HG03457 (cell line): ENCODE measurements around the gene LPCAT4.
A peak's percentile ranks its signal among the peaks of the same experiment; 100 is the strongest.

Experiments used
- ATAC-seq: cut with Tn5 transposase; IDR thresholded peaks from one replicate; pipeline ENCODE4 v1.9.1; 2021; ENCODE audit warnings: moderate number of reproducible peaks; ENCODE audit not compliant: unreplicated experiment

The LPCAT4 gene

DNA sequence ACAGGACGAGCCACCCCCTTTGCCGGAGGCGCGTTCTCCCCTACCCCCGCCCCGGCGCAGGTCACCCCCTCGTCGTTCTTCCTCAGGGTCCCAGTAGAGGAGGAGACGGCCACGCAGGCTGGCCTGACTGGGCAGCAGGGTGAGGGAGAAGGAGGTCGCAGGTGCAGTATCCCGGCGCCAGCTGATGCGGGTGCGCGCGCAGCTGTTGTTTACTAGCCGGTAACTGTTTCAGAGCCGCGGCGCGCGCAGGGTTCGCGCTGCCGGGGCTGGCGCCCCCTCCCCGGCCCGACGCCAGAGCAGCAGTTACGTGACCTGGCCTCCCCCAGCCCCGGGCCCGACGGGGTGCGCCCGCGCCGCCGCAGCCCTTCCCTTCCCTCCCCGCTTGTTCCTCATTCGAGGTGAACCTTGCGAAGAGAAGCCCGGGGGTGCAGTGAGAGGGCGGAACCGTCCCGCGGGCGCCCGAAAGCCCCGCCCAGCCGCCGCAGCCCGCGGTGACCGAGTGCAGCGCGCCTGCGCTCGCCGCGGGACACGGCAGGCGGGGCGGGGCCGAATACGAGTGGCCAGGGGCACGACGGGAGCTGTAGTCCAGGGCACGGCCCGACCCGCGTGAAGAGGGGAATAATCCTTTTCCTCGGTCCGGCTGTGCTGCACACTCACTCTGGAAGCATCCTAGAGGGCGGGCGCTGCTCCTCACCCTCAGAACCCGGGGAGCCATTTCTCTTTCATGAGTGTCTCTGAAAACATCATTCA, 29.3 kb downstream of the LPCAT4 start, which contains the start of gene SLC12A6:
TSS of gene SLC12A6 (minus strand) at position 225 of the 750 bp plus-strand sequence. CDS start 1,101 bp downstream, outside the sequence.
- peak; percentile 64 for ATAC-seq

DNA sequence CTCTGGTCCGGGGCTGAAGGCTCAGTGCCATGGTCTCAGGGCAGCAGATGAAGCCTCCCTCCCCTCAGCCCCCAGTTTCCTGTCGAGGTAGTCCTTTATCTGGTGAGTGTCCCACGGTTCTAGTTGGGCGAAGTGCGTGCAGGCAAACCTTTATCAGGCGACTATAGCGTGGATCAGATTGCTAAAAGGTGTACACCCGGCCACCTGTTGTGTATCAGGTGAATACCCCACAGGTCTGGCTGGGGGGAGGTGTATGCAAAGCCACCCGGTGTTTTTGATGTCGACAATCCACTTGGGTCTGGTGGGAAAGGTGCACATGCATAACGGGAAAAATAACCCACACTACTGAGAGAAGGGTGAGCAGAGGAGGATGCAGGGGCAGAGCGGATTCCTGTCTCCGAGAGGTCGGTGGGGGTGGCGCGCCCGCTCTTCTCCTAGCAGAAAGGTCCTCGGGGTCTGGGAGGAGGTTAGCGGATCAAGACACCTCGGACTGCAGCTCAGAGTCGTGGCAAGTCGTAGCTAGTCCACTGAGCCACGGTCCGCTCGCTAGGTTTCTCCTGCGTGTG, 29.9 kb downstream of the LPCAT4 start:
- ATAC-seq: peak; percentile 6

DNA sequence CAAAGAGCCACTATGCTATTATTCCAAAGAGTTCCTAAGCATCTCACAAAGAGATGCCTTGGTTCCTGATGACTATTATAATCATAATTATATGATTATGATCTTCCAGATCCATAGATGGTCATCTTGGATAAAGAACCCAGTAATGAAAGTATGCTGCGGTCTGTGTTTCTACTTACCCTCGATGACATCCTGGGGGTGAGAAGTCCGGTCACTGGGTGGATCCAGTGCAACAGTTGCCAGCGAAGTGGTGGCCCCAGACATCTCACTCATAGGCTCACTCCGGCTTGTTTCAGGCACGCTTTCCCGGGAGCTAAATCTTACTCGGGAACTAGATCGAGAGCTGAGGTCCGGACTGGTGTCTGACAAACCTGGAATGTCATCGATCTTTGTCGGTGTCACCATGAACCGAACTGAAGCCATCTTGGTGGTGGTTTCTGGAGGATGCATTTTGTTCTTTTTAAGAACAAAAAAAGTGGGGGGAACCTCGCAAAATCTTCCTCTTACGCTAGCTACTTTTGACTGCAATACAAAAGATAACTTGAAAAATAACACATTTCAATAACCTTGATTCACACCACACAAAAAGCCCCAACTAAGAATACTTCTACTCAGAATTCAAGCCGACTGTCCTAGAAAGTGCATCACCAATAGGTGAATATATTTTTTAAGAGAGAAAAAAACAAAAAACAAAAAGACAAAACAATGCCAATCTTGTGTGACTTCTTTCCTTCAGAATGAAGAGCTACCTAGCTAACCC, 30.6 kb downstream of the LPCAT4 start:
- ATAC-seq: no peak

DNA sequence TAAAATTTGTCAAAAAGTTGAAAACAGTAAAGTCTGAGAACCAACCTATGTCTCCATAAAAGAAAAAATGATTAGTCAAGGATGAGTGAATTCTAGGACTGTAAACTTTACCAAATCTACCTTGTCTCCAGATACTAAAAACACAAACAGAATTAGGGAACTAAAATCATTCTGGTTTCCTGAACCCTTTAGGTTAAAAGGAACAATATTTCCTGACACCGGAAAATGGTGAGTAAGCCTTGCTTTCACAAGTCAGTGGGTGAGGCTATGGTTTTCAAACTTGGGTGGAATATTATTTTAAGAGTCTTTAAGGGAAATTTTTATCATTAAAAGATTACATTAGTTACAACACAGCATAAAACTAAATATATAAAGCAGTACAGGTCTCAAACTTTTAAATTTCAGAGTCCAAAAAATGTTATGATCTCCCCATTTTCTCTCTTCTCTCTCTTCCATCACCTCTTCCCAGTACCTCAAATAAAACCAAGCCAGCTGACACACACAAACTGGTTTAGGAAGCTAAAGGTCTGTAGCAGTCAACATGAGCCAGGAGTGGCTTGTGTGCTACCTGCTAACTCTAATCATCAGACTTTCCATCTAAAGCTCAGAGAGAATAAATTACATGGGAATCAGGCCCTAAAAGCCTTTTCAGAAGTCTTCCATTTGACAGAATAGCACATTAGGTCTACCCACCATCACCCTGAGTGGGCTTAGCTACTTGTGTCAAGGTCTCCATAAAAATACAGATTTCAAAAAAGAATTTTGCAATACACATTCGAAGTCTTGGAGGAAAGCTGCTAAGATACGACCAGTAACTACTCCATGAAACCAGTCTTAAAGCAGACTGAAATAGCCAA, 31.6 kb downstream of the LPCAT4 start:
- no peak for ATAC-seq

DNA sequence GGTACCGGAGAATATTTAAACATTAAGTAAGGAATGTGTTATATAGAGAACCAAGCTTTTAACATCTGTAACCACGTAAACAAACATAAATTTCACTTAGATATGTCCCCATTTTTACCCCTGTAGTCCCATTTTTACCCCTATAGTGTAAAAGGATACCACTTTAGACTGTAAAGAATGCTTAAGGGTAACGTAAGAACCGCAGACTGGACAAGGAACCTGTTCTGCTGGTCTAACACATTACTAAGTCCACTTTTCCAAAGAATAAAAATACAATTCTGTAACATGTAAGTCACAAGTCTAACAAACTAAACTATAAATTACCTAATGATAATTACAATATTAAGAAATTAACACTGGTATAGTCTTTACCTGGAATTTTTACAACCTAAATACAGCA, 32.3 kb downstream of the LPCAT4 start:
- ATAC-seq: no peak

DNA sequence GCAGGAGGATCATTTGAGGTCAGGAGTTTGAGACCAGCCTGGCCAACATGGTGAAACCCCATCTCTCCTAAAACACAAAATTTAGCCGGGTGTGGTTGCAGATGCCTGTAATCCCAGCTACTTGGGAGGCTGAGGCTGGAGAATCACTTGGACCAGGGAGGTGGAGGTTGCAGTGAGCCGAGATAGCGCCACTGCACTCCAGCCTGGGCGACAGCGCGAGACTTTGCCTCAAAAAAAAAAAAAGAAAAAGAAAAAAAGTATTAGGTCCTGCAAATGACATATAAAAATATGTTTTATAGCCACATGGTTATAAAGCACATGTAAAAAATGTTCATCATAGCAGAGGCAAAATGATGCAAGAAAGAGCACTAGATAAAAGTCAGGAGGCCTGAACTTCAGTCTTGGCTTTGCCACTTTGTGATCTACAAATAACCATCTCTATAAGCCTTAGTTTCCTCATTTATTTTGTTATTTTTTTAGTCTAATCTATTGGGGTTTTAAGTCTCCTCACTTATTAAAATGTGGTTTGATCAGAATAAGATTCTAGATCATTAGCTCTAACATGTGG, 34.4 kb downstream of the LPCAT4 start:
- ATAC-seq: no peak

DNA sequence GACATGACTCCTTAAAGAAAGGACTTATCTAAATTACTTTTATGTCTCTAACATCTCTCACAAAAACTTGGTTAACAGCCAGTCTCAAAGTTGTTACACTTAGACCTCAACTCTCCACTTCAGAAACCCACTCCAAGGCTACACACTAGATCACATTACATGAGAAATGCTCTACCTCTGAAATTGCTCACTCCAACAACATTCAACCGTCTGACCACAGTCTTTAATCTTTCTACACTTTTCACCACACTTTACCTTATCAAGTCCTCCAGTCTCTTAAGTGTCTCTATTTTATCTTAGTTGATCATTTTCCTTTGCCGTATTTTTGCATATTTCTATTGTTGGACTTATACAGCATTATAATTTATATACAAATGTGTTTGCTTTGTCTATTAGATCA, 35.2 kb downstream of the LPCAT4 start:
- ATAC-seq: no peak

DNA sequence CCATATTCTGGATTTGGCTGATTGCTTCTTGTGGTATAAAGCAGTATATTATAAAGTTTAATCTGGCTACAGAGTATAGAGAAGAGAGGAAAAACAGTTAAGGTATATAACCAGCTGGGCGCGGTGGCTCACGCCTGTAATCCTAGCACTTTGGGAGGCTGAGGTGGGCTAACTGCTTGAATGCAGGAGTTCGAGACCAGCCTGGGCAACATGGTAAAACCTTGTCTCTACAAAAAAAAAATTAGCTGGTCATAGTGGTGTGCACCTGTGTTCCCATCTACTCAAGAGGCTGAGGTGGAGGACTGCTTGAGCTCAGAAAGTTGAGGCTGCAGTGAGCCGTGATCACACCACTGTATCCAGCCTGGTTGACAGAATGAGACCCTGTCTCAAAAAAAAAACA, 36.7 kb downstream of the LPCAT4 start:
- no peak for ATAC-seq

DNA sequence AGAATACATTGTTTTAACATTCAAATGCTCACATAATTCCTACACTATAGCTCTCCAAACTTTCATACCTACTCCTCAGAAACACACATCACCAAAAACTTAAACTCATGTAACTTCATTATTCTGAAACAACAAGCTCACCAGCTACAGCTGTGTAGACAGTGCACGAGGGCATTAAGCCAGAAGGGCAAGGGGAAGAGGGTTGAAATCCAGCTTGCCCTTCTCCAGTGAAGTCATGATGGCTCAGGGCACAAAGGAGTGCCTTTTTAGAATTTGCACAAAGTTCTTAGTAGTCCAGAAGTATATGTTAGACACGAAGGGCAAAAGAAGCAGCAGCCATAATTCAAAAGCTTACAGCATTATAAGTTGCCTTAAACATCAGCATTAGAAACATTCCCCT, 38.0 kb downstream of the LPCAT4 start:
- no peak for ATAC-seq

DNA sequence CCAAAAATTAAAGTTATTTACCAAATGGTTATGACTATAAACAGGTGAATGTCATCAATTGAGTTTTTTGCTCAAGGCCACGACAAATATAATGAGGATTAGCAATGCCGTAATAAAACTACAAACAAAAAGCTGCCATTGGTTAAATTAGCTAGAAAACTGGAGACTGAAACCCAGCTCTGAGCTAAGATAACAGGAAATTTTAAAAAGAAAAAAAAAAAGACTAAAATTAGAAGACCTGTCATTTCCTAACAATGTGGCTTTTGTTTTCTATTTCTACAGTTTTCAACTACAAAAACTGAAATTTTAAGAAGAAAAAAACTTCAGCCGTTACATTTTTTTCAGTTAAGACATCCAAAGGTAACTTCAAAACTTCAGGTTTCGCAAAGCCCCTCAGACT, 39.1 kb downstream of the LPCAT4 start:
- ATAC-seq: no peak

DNA sequence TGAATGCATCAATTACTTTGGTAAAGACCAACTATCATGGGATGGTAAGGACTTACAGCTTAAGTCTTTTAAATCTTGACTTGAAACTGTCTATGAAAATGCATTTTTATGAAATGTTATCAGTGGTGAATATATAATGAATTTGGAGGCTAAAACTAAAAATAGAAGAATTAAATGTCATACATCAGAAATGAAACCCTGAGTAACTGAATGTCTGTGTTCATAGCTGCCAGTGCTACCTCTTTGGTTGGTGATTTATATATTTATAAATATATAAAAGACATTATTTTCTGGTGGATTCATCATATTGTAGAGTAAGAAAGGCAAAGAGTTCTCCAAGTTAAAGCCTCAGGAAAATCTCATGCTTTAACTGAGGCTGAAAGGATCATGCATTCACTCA, 41.6 kb downstream of the LPCAT4 start:
- no peak for ATAC-seq

DNA sequence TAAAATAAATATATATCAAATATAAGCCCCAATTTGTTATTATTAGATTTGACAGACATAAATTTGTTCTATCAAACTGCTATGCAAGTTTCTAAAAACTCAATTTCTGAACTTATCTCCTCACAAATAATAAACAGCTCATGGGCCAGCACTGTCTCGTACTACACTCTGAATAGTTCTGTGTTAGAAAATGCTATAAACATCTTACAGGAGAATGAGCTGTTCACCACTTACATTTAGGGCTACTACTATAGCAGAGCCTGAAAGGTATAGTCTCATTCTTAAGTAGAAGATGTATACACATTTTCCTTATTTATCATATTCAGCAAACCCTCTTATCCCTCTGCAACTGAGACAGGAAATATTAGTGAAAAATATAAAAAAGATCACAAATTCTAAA, 42.1 kb downstream of the LPCAT4 start:
- ATAC-seq: no peak

DNA sequence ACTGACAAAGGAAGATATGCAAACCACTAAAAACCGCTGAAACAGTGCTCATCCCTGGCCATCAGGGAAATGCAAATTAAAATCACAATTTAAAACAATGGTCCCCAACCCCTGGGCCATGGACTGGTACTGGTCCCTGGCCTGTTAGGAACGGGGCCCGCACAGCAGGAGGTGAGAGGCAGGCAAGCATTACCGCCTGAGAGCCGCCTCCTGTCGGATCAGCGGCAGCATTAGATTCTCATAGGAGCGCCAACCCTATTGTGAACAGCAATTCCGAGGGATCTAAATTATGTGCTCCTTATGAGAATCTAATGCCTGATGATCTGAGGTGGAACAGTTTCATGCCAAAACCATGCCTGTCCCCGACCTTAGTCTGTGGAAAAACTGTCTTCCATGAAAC, 43.8 kb downstream of the LPCAT4 start:
- ATAC-seq: no peak

DNA sequence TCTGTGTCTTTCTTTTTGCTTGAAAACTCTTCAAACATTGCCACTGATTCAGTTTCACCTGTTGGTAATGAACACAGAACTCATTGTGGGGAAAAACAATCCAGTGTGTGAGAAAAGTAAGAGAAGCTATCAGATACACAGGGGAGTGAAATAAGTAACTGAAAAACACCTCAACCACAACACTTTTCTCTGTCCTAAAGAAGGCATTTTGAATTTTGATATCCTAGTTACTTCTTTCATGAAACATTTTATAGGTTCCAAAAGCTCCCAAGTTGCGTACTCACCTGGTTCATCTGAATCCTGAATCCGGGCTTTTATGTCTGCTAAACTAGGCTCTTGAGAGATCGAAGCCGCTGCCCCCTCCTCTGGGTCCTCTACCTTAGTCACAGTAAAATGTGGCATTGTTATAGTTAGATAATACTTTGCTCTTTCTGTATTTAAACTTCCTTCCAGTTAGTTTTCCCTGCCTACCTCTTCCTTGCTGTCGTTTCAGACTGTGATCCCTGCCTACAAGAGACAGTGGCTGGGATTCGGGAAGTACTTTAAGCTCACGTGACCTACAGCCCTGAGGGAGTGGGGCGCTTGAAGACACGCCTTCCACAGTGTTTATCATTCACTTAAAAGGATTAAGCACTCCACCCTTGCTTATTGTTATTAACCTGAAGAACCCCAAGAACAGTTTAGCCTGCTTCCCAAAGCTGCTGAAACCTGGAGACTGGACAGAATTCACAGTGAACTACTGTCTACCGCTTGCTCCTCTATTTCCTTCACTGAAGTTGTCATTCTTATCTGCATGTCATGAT, 48.5 kb downstream of the LPCAT4 start:
- no peak for ATAC-seq

DNA sequence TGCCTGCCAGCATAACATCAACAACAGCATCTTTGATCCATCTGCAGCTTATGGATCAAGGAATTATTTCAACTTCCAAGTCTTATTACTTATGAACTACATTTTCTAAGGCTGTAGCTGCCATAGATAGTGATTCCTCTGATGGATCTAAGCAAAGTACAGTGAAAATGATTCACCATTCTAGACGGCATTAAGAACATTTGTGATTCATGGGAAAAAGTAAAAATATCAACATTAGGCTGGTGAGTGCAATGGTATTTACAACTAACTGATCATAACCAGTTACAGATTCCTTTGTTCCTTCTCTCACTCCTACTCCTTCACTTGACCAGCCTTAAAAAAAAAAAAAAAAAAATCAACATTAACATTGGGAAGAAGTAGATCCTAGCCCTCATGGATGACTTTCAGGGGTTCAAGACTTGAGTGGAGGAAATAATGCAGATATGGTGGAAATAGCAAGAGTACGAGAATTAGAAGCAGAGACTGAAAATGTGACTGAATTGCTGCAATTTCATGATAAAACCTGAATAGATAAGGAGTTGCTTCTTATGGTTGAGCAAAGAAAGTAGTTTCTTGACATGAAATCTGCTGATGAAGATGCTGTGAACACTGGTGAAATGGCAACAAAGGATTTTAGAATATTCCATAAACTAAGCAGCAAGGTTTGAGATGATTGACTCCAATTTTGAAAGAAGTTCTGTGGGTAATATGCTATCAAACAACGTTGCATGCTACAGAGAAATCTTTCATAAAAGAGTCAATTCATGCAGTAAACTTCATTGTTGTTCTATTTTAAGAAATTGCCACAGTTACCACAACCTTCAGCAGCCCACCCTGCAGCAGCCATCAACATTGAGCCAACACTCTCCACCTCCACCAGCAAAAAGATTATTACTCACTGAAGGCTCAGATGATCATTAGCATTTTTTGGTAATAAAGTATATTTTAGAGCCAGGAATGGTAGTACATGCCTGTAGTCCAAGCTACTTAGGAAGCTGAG, 52.2 kb downstream of the LPCAT4 start:
- no peak for ATAC-seq

DNA sequence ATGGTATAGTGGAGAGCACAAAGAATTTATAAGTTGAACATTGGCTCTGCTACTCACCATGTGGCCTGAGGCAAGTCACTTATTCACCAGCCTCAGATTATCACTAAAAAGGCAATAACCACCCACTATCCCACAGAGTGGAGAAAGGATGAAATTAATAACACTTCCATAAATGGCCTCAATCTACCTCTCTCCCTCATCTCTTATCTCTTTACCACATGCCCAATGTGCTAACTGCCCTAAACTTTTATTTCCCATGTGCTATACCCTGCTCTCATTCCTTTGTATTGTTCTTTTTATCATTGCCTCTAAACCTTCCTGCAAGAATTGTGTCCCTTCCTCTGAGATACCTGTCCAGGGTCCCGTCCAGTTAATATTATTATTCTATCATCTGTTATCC, 55.4 kb downstream of the LPCAT4 start:
- no peak for ATAC-seq
